Stimulated activated CD4-positive, alpha-beta T cell treated with anti-CD3 and anti-CD28 coated beads, Interleukin-4, amount 100 ng/mL, for 24 hours (primary cell): Measurements from ENCODE around the gene NEUROD6.

Experiments used
- DNase-seq: peaks from one replicate; pipeline ENCODE4 v3.0.0-alpha.2; 2020

The NEUROD6 gene

GRCh38 chr7:31327071-31327470 is 13.5 kb downstream of the NEUROD6 start:
- no peak for DNase-seq

- no peak for DNase-seq
These were observed 14.1 kb downstream of the NEUROD6 start for GRCh38 chr7:31326416-31326815.

- no peak for DNase-seq
These were observed 17.4 kb downstream of the NEUROD6 start for GRCh38 chr7:31323101-31323500.

- no peak for DNase-seq
These were observed 19.9 kb downstream of the NEUROD6 start for GRCh38 chr7:31320675-31321074.

GRCh38 chr7:31318313-31318712 is 22.2 kb downstream of the NEUROD6 start:
- no peak for DNase-seq

GRCh38 chr7:31316876-31317275 is 23.6 kb downstream of the NEUROD6 start:
- no peak for DNase-seq

- DNase-seq = no peak
These were observed 24.8 kb downstream of the NEUROD6 start for GRCh38 chr7:31315758-31316157.

GRCh38 chr7:31314781-31315180 is 25.7 kb downstream of the NEUROD6 start:
- DNase-seq = no peak

GRCh38 chr7:31312889-31313288 is 27.6 kb downstream of the NEUROD6 start:
- DNase-seq = no peak

GRCh38 chr7:31311552-31311951 is 29.0 kb downstream of the NEUROD6 start:
- no peak for DNase-seq

GRCh38 chr7:31310321-31310935 is 30.1 kb downstream of the NEUROD6 start:
- DNase-seq = no peak

GRCh38 chr7:31309407-31309806 is 31.1 kb downstream of the NEUROD6 start:
- no peak for DNase-seq

- no peak for DNase-seq
These were observed 31.9 kb downstream of the NEUROD6 start for GRCh38 chr7:31308652-31309051.

GRCh38 chr7:31307972-31308371 is 32.6 kb downstream of the NEUROD6 start:
- DNase-seq = no peak

GRCh38 chr7:31305260-31305659 is 35.3 kb downstream of the NEUROD6 start:
- no peak for DNase-seq

GRCh38 chr7:31304446-31304845 is 36.1 kb downstream of the NEUROD6 start:
- DNase-seq = no peak

- DNase-seq = no peak
These were observed 38.2 kb downstream of the NEUROD6 start for GRCh38 chr7:31302356-31302755.

GRCh38 chr7:31299336-31299735 is 41.2 kb downstream of the NEUROD6 start:
- no peak for DNase-seq

- DNase-seq = no peak
These were observed 49.9 kb downstream of the NEUROD6 start for GRCh38 chr7:31290601-31291000.
